CD4-positive, alpha-beta T cell treated with Interleukin-21 for 1 hour (primary cell): ENCODE data around the gene HOXB3.

Source experiments
- DNase-seq: peaks from one replicate; pipeline ENCODE4 v3.0.0-alpha.2; 2020

Gene HOXB3

GRCh38 chr17:48611681-48612455 is 21.8 kb upstream of the HOXB3 start:
- no peak for DNase-seq

GRCh38 chr17:48611213-48611612 is 21.2 kb upstream of the HOXB3 start:
- no peak for DNase-seq

DNA sequence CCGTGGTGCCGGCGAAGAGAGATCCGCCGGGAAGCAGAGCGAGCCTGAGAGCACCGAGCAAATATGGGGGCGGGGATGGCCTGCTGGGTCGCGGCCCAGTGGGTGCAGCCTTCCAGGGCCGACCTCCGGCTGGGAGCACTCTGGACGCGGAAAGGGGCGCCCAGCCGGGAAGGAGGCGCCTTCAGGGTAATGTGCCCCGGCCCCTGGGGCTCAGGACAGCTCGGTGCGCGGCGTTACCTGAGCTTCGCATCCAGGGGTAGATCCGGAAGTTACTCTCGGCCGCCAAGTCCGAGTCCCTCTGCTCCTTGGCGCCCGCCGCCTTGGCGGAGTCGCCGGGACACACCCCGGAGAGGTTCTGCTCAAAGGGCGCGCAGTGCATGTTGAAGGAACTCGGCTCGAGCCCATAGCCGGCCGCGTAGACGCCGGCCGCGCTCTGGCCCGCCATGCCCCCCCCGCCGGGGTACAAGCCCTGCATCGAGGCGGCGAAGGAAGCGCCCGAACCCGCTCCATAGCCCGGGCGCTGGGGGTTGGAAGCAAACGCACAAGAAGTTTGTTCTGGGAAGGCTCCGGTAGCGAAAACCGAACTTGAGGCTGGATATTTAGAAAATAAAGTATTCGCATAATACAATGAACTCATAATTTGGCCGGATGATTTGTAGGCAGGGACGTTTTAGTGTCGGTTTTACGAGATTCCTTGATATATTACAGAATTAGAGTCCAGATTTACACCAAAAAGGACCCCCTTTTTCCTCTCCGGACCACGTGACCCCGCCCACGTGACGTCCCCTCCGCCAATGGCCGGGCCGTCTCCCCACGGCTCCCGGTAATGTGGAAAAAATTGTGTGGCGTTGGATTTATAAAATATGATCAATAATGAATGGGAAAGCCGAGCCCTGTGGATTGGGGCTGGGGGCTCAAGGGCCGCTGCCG is 20.5 kb upstream of the HOXB3 start, which contains the start of gene HOXB7:
TSS of gene HOXB7 (minus strand) at position 736 of the 930 bp plus-strand sequence. CDS start at position 637, 99 bp downstream.
- DNase-seq = peak; percentile 64

DNA sequence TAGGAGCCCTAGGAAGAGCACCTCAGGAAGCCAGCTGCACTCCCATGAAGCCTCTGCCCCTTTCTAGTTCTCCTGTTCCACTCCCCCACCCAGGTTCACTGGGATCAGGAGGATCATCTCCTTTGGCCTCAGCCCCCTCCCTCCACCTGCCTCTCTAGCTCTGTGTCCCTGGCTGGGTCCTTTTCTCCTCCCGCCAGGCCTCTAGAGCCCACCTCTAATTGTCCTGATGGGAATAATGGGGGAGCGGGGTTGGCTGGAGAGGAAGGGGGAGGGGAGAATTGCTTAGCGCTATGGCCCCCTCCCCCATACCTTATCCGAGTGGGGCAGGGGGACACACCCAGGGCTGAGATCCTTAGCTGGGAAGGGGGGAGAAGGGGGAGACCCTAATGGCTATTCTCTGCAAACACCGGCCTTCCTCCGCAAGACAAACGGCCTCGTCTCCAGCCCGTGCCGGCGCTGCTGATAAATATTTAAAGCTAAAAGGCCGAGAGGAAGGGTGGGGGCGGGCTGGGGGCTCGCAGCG is 19.8 kb upstream of the HOXB3 start:
- no peak for DNase-seq

DNA sequence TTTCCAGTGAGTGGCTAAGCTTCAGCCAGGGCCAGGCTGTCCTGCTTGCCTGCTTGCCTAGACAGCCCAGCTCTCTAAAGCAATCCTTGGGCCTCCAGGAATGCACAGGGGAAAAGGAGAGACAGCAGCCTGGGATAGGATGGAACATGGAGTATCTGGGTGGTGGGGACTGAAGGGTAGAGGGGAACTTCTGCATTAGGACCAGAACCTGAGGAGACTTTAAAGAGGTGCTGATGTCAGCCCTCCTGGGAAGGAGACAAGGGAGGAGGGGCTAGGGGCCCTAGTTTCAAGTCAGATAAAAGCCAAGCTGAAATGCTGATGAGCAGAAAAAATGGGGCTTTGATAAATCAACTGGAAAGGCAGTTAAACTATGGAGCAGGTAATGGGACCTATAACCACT is 19.0 kb upstream of the HOXB3 start:
- DNase-seq = no peak

DNA sequence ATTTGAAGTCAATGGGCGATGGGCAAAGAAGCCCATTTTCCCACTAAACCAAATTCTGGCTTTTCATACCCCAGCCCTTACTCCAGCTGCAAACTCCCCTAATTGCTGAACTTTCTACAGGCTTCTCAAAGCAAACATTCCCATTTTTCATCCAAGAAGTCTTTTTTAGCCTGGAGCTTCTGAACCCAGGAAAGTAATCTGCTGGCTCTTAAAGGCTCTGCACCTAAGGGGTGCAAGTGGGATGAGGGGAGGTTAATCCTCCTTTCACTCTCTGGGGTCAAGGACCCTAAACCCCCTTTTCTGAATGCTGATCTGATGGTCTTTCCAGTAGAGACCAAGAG is 18.4 kb upstream of the HOXB3 start:
- no peak for DNase-seq

GRCh38 chr17:48606892-48607614 is 17.0 kb upstream of the HOXB3 start:
- DNase-seq = no peak

DNA sequence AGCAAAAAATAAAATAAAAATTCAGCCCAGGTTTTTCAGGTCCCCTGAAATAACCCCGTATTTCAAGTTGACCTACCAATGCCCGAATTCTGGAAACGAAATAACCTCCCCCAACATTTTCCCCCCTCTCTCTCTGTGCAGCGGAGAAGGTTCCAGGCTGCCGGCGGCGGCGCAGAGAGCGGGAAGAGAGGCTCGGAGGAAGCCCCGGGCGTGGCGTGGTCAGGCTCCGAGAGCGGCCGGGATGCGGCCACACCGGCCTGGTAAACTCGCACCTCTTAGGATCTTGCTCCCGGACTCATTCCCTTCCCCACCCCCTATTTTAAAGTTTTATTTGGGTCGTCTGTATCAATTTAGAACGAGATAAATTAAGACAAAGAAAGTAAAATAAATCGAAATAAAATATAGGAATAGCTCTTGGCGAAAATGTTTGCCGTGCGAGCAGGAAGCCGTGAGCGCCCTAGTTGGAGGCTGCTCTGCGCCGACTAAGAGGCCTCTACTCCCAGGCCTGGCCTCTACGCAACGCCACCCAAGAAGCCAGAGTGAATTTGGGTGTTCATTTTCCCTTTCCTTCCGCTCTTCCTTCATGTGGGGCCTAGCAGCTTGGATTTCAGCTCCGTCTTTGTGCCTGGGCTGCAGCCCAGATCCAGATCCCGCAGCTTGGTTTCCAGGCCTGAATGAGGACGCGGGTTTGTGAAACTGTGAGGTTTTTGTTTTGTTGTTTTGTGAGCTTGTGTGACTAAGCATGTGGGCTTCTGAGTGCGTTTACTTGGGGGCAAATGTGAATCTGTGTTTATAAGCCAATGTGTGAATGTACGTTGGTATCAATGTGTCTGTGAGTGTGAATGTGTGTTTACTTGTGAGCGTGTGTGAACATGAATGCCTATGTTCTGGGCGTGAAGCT is 16.2 kb upstream of the HOXB3 start:
- DNase-seq = no peak

- no peak for DNase-seq
Measured at GRCh38 chr17:48605409-48605919, 15.4 kb upstream of the HOXB3 start.

DNA sequence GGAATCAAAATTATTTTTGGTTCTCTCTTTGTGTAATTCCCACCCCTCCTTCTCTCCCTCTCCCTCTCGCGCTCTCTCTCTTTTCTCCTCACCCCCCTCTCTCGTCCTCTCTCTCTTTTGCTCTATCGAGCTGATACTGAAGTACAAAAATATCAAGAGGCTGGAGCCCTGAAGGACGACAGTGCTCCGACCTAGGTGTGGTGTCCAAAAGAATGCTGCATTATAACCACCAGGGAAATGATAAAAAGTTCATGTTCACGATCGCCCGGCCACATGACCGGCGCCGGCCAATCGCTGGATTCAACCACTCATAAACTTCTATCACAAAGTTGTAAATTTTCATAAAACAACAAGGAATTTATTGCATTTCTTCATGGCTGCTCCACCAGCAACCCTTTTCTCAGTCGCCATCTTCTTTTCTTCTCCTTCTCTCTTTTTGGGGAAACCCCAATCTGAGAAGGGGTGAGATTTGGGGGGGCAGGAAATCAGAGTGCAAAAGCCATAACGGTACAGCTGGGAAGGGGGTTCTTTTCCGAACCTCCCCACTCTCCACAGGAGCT is 14.8 kb upstream of the HOXB3 start, which contains the start of gene HOXB6:
TSS of gene HOXB6 (minus strand) at position 217 of the 560 bp plus-strand sequence. CDS start 6,836 bp downstream, outside the sequence.
- no peak for DNase-seq

GRCh38 chr17:48603959-48604769 is 14.1 kb upstream of the HOXB3 start:
- DNase-seq = no peak

- no peak for DNase-seq
Measured at GRCh38 chr17:48601539-48602425, 11.7 kb upstream of the HOXB3 start.

GRCh38 chr17:48601207-48601538 is 11.1 kb upstream of the HOXB3 start:
- DNase-seq = no peak

DNA sequence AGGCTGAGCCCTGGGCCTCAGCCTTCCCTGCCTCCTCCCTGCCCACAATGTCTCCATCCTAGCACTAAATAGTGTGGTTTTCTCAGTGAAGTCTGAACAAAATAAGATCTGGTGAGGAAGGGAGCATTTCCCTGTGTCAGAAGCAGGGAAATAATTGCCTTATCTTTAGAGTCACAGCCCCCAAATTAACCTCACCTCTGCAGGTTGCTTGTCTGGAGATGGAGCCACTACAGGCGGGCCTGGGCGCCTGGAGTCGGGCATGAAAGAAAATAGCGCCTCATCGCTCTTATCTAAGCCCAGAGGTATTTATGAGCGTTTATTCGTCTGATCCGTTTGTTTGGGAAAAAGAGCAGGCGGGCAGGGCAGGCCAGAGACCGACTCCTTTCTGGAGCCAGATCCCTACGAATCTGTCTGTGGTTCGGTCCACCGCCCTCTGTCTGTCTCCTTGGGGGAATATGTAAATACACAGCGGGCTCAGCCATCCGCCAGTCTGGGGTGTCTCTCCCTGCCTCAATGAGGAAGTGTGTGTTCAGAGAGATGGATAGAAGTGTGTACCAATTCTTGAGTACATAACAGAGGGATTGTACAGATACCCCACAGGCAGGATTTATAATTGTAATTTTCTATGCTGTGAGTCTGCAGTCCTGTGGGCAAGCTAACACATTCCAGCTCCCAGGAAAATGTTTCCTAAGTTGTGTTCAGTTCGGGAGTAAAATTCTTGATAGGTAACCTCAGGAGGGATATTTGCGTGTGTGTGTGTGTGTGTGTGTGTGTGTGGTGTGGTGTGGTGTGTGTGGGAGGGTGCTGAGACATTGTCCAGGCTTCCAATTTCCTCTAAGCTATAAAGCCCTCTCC is 10.4 kb upstream of the HOXB3 start:
- no peak for DNase-seq

- no peak for DNase-seq
Measured at GRCh38 chr17:48599354-48599753, 9.3 kb upstream of the HOXB3 start.

DNA sequence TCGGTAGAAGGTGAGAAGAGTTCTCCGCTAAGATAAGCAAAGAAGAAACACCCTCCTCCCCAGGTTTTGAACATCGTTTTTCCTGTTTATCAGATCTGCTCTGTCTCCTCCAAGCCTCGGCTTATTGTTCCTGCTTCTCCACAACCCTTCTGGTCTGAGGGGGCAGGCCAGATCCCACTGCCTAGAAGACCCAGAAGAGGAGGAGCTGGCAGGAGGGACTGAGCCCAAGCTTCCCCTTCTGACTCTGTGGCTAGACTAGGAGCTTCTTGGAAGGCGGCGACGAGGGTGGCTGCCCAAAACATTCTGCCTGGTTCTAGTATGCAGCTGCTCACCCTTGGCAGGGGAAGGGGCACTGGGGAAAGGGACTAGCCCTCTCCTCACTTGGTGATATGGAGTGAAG is 8.7 kb upstream of the HOXB3 start:
- DNase-seq = no peak

DNA sequence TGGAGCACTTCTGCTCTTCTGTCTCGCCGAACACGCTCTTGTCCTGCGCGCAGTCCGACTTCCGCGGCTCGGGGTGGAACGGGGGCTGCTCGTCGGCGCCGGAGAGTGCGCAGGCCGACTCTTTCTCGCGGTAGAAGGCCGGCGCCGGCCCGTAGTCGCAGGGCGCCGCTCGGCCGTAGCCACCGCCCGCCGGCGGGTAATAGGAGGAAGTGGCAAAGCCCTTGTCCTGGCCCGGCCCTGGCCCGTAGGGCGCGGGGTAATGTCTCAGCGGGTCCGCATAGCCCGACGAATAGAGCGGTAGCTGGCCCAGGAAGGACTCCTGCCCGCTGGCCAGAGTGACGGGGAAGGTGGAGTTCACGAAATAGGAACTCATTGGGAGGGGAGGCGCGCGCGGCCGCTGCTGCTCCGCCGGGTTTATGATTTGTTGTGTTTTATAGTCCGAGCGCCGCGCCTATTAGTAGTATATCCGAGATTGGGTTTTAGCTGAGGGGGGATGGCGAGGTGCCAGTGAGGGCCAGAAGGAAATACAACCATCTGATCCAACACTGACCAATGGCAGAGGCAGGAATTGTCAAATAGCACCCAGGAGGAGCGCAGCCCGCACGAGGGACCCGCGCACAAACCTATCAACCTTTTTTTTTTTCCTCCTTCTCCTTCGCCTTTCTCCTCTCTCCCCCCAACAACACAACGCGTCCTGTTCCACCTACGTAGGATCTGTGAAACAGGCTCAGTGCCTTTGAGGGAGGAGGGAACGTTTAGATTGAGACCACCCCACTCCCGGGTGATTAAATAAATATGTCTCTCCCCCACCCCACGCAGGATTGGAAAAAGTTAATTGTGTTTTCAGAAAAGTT is 8.0 kb upstream of the HOXB3 start:
- peak; percentile 50 for DNase-seq

GRCh38 chr17:48597528-48597777 is 7.4 kb upstream of the HOXB3 start:
- no peak for DNase-seq
